Loucy (cell line): ENCODE measurements around the gene ZC3H18.
A peak's percentile ranks its signal among the peaks of the same experiment; 100 is the strongest.

ENCODE experiments used
- CTCF ChIP-seq: fragments of 200-600 bp; sonication (generic); conservative IDR thresholded peaks from 2 replicates; pipeline ENCODE4 v1.5.1; 2014; ENCODE audit warnings: mild to moderate bottlenecking, antibody characterized with exemption, low read length
- EZH2phosphoT487 ChIP-seq: fragments of 200-600 bp; IDR thresholded peaks from 2 replicates; pipeline ENCODE4 v1.6.1; 2018; ENCODE audit warnings: antibody characterized with exemption, mild to moderate bottlenecking, moderate library complexity, borderline replicate concordance

GRCh38 chr16:88628512-88628974, 58.3 kb downstream of the ZC3H18 start:
- TF ChIP-seq CTCF (peak; percentile 37), EZH2phosphoT487 (no peak)
